ENCODE data around the gene OPCML. TPM values are rescaled to one million over a fixed set of nuclear protein-coding genes. Genes with fewer than 3 reads are reported as not detected.

Gene OPCML
- total and polyA plus RNA-seq, 7 experiments from 2014 or later, result not detected

GRCh38 chr11:132422722-132423121 lies 1109.6 kb downstream of the OPCML start:
- Mint-ChIP-seq H3K4me3 (no peak overlapping the region), H3K36me3 (no peaks in the 10 kb centered on the region), H3K4me1 (no peaks in the 10 kb centered on the region), H3K27me3 (peaks cover 0 to 11% (median 0%) of the 10 kb centered on the region in 5 donors), H3K27ac (no peak overlapping the region), H3K9me3 (peaks cover 0 to 15% (median 5%) of the 10 kb centered on the region in 11 donors)
- Histone ChIP-seq H3K27ac (ENCODE audit: low read depth, low read length) (no peak overlapping the region), H3K4me3 (ENCODE audit: low read length) (no peak overlapping the region), H3K27me3 (ENCODE audit: control insufficient read depth in 2 of 2, insufficient read depth in 2 of 2, low read length in 2 of 2) (no peaks in the 10 kb centered on the region), H3K36me3 (ENCODE audit: control insufficient read depth in 2 of 3, insufficient read depth in 3 of 3, low read length in 3 of 3) (no peaks in the 10 kb centered on the region), H3K4me1 (ENCODE audit: control insufficient read depth in 2 of 2, insufficient read depth in 2 of 2, low read length in 2 of 2) (no peaks in the 10 kb centered on the region), H3K9me3 (ENCODE audit: control insufficient read depth in 2 of 3, low read length in 3 of 3) (no peaks in the 10 kb centered on the region)
- DNase-seq (no peak), ATAC-seq (no peak)
- intact Hi-C loops (cut with micrococcal nuclease), result no loop called here
- CTCF ChIA-PET, result no interaction called here
- POLR2A ChIA-PET, result no interaction called here

DNA sequence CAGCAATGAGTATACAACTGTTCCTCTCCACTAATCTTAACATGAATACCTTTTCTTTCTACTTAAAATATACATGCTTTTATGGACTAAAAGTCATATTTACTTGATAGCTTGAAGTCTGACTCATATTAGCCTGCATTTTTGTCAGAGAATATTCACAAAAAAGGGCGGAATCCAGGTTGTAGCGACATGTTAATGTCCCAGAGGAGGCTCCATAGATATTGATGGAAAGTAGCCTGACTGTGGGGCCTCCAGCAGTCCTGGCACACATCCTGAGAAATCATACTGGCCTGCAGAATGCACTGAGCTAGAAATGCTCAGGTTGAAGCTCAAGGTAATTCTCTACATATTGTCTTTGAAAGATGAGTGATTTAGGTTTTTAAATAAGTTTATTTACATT lies 1110.7 kb downstream of the OPCML start:
- Histone ChIP-seq H3K27ac (ENCODE audit: low read depth, low read length) (no peak overlapping the region), H3K4me3 (ENCODE audit: low read length) (no peak overlapping the region), H3K9me3 (ENCODE audit: control insufficient read depth in 2 of 3, low read length in 3 of 3) (no peaks in the 10 kb centered on the region), H3K36me3 (ENCODE audit: control insufficient read depth in 2 of 3, insufficient read depth in 3 of 3, low read length in 3 of 3) (no peaks in the 10 kb centered on the region), H3K4me1 (ENCODE audit: control insufficient read depth in 2 of 2, insufficient read depth in 2 of 2, low read length in 2 of 2) (no peaks in the 10 kb centered on the region), H3K27me3 (ENCODE audit: control insufficient read depth in 2 of 2, insufficient read depth in 2 of 2, low read length in 2 of 2) (no peaks in the 10 kb centered on the region)
- ATAC-seq (no peak), DNase-seq (no peak)
- Mint-ChIP-seq H3K27ac (no peak overlapping the region), H3K9me3 (peaks cover 0 to 13% (median 5%) of the 10 kb centered on the region in 11 donors), H3K27me3 (peaks cover 0 to 11% (median 0%) of the 10 kb centered on the region in 5 donors), H3K4me3 (no peak overlapping the region), H3K36me3 (no peaks in the 10 kb centered on the region), H3K4me1 (no peaks in the 10 kb centered on the region)
- CTCF ChIA-PET, result interaction anchor here (0.5 kb wide), 1 partner anchor 407 kb away, joined by 3 read pairs; no protein-coding TSS in a partner anchor
- POLR2A ChIA-PET, result no interaction called here
- intact Hi-C loops (cut with micrococcal nuclease), result no loop called here

- H3K9me3 ChIP-seq (ENCODE audit: control insufficient read depth in 2 of 3, low read length in 3 of 3), result no peaks in the 10 kb centered on the region
- intact Hi-C loops (cut with micrococcal nuclease), result no loop called here
- DNase-seq (no peak), ATAC-seq (no peak)
- peaks cover 0 to 3% (median 0%) of the 10 kb centered on the region in 5 donors for H3K27me3 Mint-ChIP-seq
- H3K27ac Mint-ChIP-seq, result no peak overlapping the region
- no peak overlapping the region for H3K4me3 Mint-ChIP-seq
- CTCF ChIA-PET, result no interaction called here
- no peaks in the 10 kb centered on the region for H3K4me1 Mint-ChIP-seq
- H3K4me3 ChIP-seq (ENCODE audit: low read length), result no peak overlapping the region
- H3K9me3 Mint-ChIP-seq, result peaks cover 0 to 10% (median 5%) of the 10 kb centered on the region in 11 donors
- H3K27me3 ChIP-seq (ENCODE audit: control insufficient read depth in 2 of 2, insufficient read depth in 2 of 2, low read length in 2 of 2), result no peaks in the 10 kb centered on the region
- no peaks in the 10 kb centered on the region for H3K36me3 Mint-ChIP-seq
- POLR2A ChIA-PET, result no interaction called here
- H3K4me1 ChIP-seq (ENCODE audit: control insufficient read depth in 2 of 2, insufficient read depth in 2 of 2, low read length in 2 of 2), result no peaks in the 10 kb centered on the region
- no peaks in the 10 kb centered on the region for H3K36me3 ChIP-seq (ENCODE audit: control insufficient read depth in 2 of 3, insufficient read depth in 3 of 3, low read length in 3 of 3)
- no peak overlapping the region for H3K27ac ChIP-seq (ENCODE audit: low read depth, low read length)
These were observed 1117.8 kb downstream of the OPCML start for GRCh38 chr11:132414451-132414850.

- Histone ChIP-seq H3K4me3 (ENCODE audit: low read length) (no peak overlapping the region), H3K9me3 (ENCODE audit: control insufficient read depth in 2 of 3, low read length in 3 of 3) (no peaks in the 10 kb centered on the region), H3K36me3 (ENCODE audit: control insufficient read depth in 2 of 3, insufficient read depth in 3 of 3, low read length in 3 of 3) (no peaks in the 10 kb centered on the region), H3K27me3 (ENCODE audit: control insufficient read depth in 2 of 2, insufficient read depth in 2 of 2, low read length in 2 of 2) (no peaks in the 10 kb centered on the region), H3K4me1 (ENCODE audit: control insufficient read depth in 2 of 2, insufficient read depth in 2 of 2, low read length in 2 of 2) (no peaks in the 10 kb centered on the region), H3K27ac (ENCODE audit: low read depth, low read length) (no peak overlapping the region)
- Mint-ChIP-seq H3K4me3 (no peak overlapping the region), H3K9me3 (peaks cover 0 to 13% (median 3%) of the 10 kb centered on the region in 11 donors), H3K27ac (no peak overlapping the region), H3K27me3 (peaks cover 0 to 5% (median 0%) of the 10 kb centered on the region in 5 donors), H3K4me1 (no peaks in the 10 kb centered on the region), H3K36me3 (peaks cover 0 to 3% (median 0%) of the 10 kb centered on the region in 5 donors)
- no peak for DNase-seq
- ChIA-PET POLR2A (no interaction called here), CTCF (interaction anchor here (0.7 kb wide), 1 partner anchor 24 kb away, joined by 9 read pairs; no protein-coding TSS in a partner anchor)
- intact Hi-C loops (cut with micrococcal nuclease), result no loop called here
- ATAC-seq, result no peak
These were observed 1121.9 kb downstream of the OPCML start for GRCh38 chr11:132410383-132410782.

DNA sequence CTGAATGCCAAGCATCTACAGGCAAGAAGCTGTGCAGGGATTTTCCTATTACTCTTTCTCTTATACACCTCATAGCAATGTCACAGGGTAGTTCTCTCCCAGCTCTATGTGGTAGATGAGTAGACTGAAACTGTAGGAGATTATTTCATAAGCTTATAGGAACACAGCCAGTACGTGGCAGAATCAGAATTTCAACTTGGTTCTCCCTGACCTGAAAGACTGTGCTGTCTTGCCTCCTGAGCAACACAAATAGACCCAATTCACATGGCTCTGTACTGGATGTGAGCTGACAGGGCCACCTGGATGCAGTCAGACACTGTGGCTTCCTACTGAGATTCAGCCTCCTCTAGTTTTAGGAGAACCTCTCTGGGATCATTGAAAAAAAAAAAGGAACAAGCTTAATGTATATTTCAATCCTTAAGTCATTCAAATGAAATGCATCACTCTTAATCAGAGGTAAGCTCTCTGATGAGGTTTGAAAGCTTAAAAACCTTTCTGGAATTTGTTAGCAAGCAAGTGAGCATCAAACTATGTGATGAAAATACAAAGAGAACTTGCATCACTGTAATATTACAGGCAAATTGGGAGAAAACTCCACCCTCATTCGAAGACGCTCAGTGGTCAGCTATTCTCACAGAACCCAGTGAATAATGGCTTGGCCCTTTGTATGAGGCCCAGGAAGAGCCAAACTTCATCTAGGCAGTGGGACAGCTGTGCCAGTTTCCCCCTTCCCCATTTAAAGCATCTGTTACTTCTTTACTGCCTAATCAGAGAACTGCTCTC lies 1122.5 kb downstream of the OPCML start:
- POLR2A ChIA-PET, result no interaction called here
- intact Hi-C loops (cut with micrococcal nuclease), result no loop called here
- H3K36me3 Mint-ChIP-seq, result peaks cover 0 to 3% (median 0%) of the 10 kb centered on the region in 5 donors

GRCh38 chr11:132408877-132409276 lies 1123.4 kb downstream of the OPCML start:
- CTCF ChIA-PET, result no interaction called here
- Mint-ChIP-seq H3K4me3 (no peak overlapping the region), H3K27me3 (peaks cover 0 to 5% (median 0%) of the 10 kb centered on the region in 5 donors)

More for the DNA sequence above, 1122.5 kb downstream of the OPCML start:
- no peak for DNase-seq
- Histone ChIP-seq H3K4me3 (ENCODE audit: low read length) (no peak overlapping the region), H3K27me3 (ENCODE audit: control insufficient read depth in 2 of 2, insufficient read depth in 2 of 2, low read length in 2 of 2) (no peaks in the 10 kb centered on the region), H3K27ac (ENCODE audit: low read depth, low read length) (no peak overlapping the region), H3K9me3 (ENCODE audit: control insufficient read depth in 2 of 3, low read length in 3 of 3) (no peaks in the 10 kb centered on the region), H3K36me3 (ENCODE audit: control insufficient read depth in 2 of 3, insufficient read depth in 3 of 3, low read length in 3 of 3) (no peaks in the 10 kb centered on the region), H3K4me1 (ENCODE audit: control insufficient read depth in 2 of 2, insufficient read depth in 2 of 2, low read length in 2 of 2) (no peaks in the 10 kb centered on the region)
- Mint-ChIP-seq H3K27me3 (peaks cover 0 to 5% (median 0%) of the 10 kb centered on the region in 5 donors), H3K4me1 (no peaks in the 10 kb centered on the region), H3K27ac (no peak overlapping the region), H3K9me3 (peaks cover 0 to 13% (median 3%) of the 10 kb centered on the region in 11 donors), H3K4me3 (no peak overlapping the region)
- no peak for ATAC-seq
- CTCF ChIA-PET, result interaction anchor here (0.7 kb wide), 1 partner anchor 25 kb away, joined by 9 read pairs; no protein-coding TSS in a partner anchor

DNA sequence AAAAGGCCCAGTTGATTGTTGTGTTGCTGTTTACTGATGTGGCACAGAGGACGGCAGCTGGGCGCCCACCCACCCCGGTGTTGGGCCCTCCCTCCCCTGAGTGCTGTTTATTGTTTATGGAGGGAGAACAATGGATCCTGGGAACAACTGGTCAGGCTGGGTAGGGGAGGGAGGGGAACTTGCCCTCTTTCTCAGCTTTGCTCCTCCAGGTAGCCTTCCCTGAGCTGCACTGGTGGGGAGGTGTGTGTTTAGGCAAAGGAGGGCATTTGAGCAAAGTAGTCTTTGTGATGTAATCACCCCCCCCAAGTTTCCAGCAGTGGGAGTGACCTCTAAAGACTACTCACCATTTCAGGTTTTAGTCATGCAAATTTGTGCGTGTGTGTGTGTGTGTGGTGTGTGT lies 1126.6 kb downstream of the OPCML start:
- ChIA-PET CTCF (no interaction called here), POLR2A (no interaction called here)
- H3K27ac Mint-ChIP-seq, result no peak overlapping the region
- no peaks in the 10 kb centered on the region for H3K36me3 ChIP-seq (ENCODE audit: control insufficient read depth in 2 of 3, insufficient read depth in 3 of 3, low read length in 3 of 3)
- H3K27me3 ChIP-seq (ENCODE audit: control insufficient read depth in 2 of 2, insufficient read depth in 2 of 2, low read length in 2 of 2), result no peaks in the 10 kb centered on the region
- H3K4me1 ChIP-seq (ENCODE audit: control insufficient read depth in 2 of 2, insufficient read depth in 2 of 2, low read length in 2 of 2), result no peaks in the 10 kb centered on the region
- no peak for ATAC-seq
- H3K9me3 Mint-ChIP-seq, result peaks cover 0 to 15% (median 5%) of the 10 kb centered on the region in 11 donors
- intact Hi-C loops (cut with micrococcal nuclease), result no loop called here
- peaks cover 0 to 3% (median 0%) of the 10 kb centered on the region in 5 donors for H3K36me3 Mint-ChIP-seq
- H3K4me3 ChIP-seq (ENCODE audit: low read length), result no peak overlapping the region
- DNase-seq, result no peak
- H3K4me3 Mint-ChIP-seq, result no peak overlapping the region
- no peaks in the 10 kb centered on the region for H3K9me3 ChIP-seq (ENCODE audit: control insufficient read depth in 2 of 3, low read length in 3 of 3)
- peaks cover 0 to 20% (median 11%) of the 10 kb centered on the region in 5 donors for H3K27me3 Mint-ChIP-seq
- H3K27ac ChIP-seq (ENCODE audit: low read depth, low read length), result no peak overlapping the region
- no peaks in the 10 kb centered on the region for H3K4me1 Mint-ChIP-seq

More at GRCh38 chr11:132408877-132409276, 1123.4 kb downstream of the OPCML start:
- Histone ChIP-seq H3K9me3 (ENCODE audit: control insufficient read depth in 2 of 3, low read length in 3 of 3) (no peaks in the 10 kb centered on the region), H3K27ac (ENCODE audit: low read depth, low read length) (no peak overlapping the region), H3K4me3 (ENCODE audit: low read length) (no peak overlapping the region), H3K4me1 (ENCODE audit: control insufficient read depth in 2 of 2, insufficient read depth in 2 of 2, low read length in 2 of 2) (no peaks in the 10 kb centered on the region), H3K36me3 (ENCODE audit: control insufficient read depth in 2 of 3, insufficient read depth in 3 of 3, low read length in 3 of 3) (no peaks in the 10 kb centered on the region), H3K27me3 (ENCODE audit: control insufficient read depth in 2 of 2, insufficient read depth in 2 of 2, low read length in 2 of 2) (no peaks in the 10 kb centered on the region)
- intact Hi-C loops (cut with micrococcal nuclease), result no loop called here
- Mint-ChIP-seq H3K36me3 (peaks cover 0 to 3% (median 0%) of the 10 kb centered on the region in 5 donors), H3K27ac (no peak overlapping the region), H3K9me3 (peaks cover 0 to 13% (median 3%) of the 10 kb centered on the region in 11 donors), H3K4me1 (no peaks in the 10 kb centered on the region)
- DNase-seq, result no peak
- no peak for ATAC-seq
- POLR2A ChIA-PET, result no interaction called here

Data from naive thymus-derived CD4-positive, alpha-beta T cell (primary cell).